Glomerular endothelial cell (primary cell): ENCODE data around the gene UHRF2. TPM values are rescaled to one million over a fixed set of nuclear protein-coding genes. Genes with fewer than 3 reads are reported as not detected.
"Not testable (repeated sequence)": the region's sequence is repeated elsewhere in the genome, so short reads cannot be mapped to it uniquely, and the experiment has no call there.

Source experiments
- DNase-seq: peaks from one replicate; pipeline ENCODE4 v3.0.0-alpha.2; 2011; ENCODE audit warnings: low read depth, low spot score; ENCODE audit errors: extremely low read depth
- total RNA-seq: library from RNA; depleted of rRNA; stranded (reverse); fragments of >200 nt; gene quantifications from 2 replicates; pipeline ENCODE4 v1.2.3, GENCODE V29; 2015

The UHRF2 gene
- total RNA-seq, 1 donor from 2014 or later = 65.6 TPM

GRCh38 chr9:6484210-6484609 lies 71.2 kb downstream of the UHRF2 start:
- DNase-seq = no peak

- DNase-seq = no peak
These were observed 75.4 kb downstream of the UHRF2 start for GRCh38 chr9:6488395-6488794.

- DNase-seq = no peak
These were observed 76.1 kb downstream of the UHRF2 start for GRCh38 chr9:6489099-6489498.

GRCh38 chr9:6490863-6491262 lies 77.9 kb downstream of the UHRF2 start:
- DNase-seq = no peak

GRCh38 chr9:6495466-6495865 lies 82.5 kb downstream of the UHRF2 start:
- no peak for DNase-seq

GRCh38 chr9:6498982-6499381 lies 86.0 kb downstream of the UHRF2 start:
- no peak for DNase-seq

- DNase-seq = no peak
These were observed 88.7 kb downstream of the UHRF2 start for GRCh38 chr9:6501526-6502210.

GRCh38 chr9:6502399-6502798 lies 89.4 kb downstream of the UHRF2 start:
- no peak for DNase-seq

- no peak for DNase-seq
These were observed 93.6 kb downstream of the UHRF2 start for GRCh38 chr9:6506571-6506970.

GRCh38 chr9:6512085-6512657 lies 99.2 kb downstream of the UHRF2 start:
- DNase-seq = no peak

- no peak for DNase-seq
These were observed 109.3 kb downstream of the UHRF2 start for GRCh38 chr9:6522263-6522662.

- DNase-seq = no peak
These were observed 112.5 kb downstream of the UHRF2 start for GRCh38 chr9:6525326-6526045.

- no peak for DNase-seq
These were observed 122.6 kb downstream of the UHRF2 start for GRCh38 chr9:6535594-6535993.

GRCh38 chr9:6538666-6539071 lies 125.7 kb downstream of the UHRF2 start:
- DNase-seq = no peak

GRCh38 chr9:6542617-6543016 lies 129.6 kb downstream of the UHRF2 start:
- DNase-seq = not testable (repeated sequence)

GRCh38 chr9:6543204-6543603 lies 130.2 kb downstream of the UHRF2 start:
- DNase-seq = no peak

- no peak for DNase-seq
These were observed 132.2 kb downstream of the UHRF2 start for GRCh38 chr9:6545017-6545691.

- DNase-seq = no peak
These were observed 136.3 kb downstream of the UHRF2 start for GRCh38 chr9:6549106-6549800.

GRCh38 chr9:6551136-6551535 lies 138.1 kb downstream of the UHRF2 start:
- DNase-seq = no peak

- no peak for DNase-seq
These were observed 139.0 kb downstream of the UHRF2 start for GRCh38 chr9:6552033-6552432.
